GM23248 (cell line): Measurements from ENCODE around the gene KDM3B.

Source experiments
- EZH2 ChIP-seq: fragments of 200-600 bp; sonication (generic); IDR thresholded peaks from 2 replicates; pipeline ENCODE4 v1.6.1; 2018; ENCODE audit warnings: antibody characterized with exemption, mild to moderate bottlenecking; ENCODE audit not compliant: insufficient read depth, poor library complexity, severe bottlenecking
- EZH2phosphoT487 ChIP-seq: fragments of 200-600 bp; sonication (generic); IDR thresholded peaks from 2 replicates; pipeline ENCODE4 v1.6.1; 2018; ENCODE audit warnings: antibody characterized with exemption, moderate library complexity, mild to moderate bottlenecking, low read depth; ENCODE audit not compliant: insufficient read depth

DNA sequence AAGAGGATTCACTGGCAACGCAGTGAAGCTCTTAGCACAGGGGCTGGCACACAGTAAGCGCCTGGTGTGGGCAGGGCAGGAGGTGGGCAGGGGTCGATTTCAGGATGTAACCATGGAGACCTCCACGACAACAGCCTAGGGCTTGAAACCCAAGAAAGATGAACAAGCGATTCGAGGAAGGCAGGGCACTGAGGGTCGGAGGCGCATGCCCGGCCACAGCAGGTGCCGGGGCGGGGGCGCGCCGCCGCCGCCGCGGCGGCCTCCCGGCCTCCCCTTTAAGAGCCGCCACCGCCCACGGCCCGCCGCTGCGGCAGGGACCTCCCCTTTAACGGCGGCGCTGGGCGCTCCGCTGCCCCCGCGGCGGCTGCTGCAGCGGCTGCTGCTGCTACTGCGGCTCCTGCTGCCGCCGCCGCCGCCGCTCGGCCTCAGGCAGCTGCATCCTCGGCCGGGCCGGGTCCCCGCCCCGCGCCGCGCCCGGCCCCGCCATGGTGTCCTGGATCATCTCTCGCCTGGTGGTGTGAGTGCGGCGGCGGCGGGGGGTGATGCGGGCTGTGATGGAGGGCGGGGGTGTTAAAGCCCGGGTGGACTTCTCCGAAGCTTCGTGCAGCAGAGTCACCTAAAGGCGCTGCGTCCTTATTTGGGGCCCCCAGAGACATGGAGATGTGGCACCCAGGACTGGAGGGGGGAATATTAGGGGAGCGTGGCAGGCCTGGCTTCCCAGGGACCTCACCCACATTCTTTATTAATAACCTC, 86.4 kb downstream of the KDM3B start, which contains the start of gene REEP2:
- TF ChIP-seq EZH2: no peak
- TF ChIP-seq EZH2phosphoT487: no peak
